OCI-LY7 (cell line): ENCODE results near the gene NDEL1. TPM values are rescaled to one million over a fixed set of nuclear protein-coding genes. Genes with fewer than 3 reads are reported as not detected.

Experiments used
- BruUV-seq: library from RNA; stranded (reverse); fragments of 400-500 nt; replicated peaks from 2 replicates; lab custom pipeline; 2021; lab: Mats Ljungman, UMichigan
- CTCF ChIA-PET: fragments of 300-600 bp; sonication (Branson Sonifier 250); formaldehyde crosslinking; loops from one replicate; lab custom pipeline; 2022; ENCODE audit warnings: antibody characterized with exemption; ENCODE audit not compliant: unreplicated experiment; lab: Charles Lee
- POLR2A ChIA-PET: fragments of 300-600 bp; sonication (Branson Sonifier 250); formaldehyde crosslinking; loops from one replicate; lab custom pipeline; 2022; ENCODE audit warnings: antibody characterized with exemption; lab: Charles Lee
- DNase-seq: peaks from one replicate; pipeline ENCODE4 v3.0.0-alpha.2; 2015; ENCODE audit warnings: low spot score
- H2AFZ ChIP-seq: fragments of 200-600 bp; sonication (generic), shearing (Covaris generic); 2 replicates; pipeline ENCODE4 v1.6.1; 2014; ENCODE audit warnings: mild to moderate bottlenecking, antibody characterized with exemption, low read length, moderate library complexity
- H3K27ac ChIP-seq: fragments of 200-600 bp; sonication (generic); 2 replicates; pipeline ENCODE4 v1.5.1; 2014; ENCODE audit warnings: mixed run types, low read depth, mild to moderate bottlenecking, moderate library complexity, low read length, inconsistent platforms; ENCODE audit not compliant: poor library complexity, severe bottlenecking
- H3K36me3 ChIP-seq: fragments of 200-600 bp; sonication (generic); 2 replicates; pipeline ENCODE4 v1.6.1; 2014; ENCODE audit warnings: mild to moderate bottlenecking, antibody characterized with exemption, low read length, moderate library complexity, mixed read lengths; ENCODE audit not compliant: insufficient read depth
- H3K4me1 ChIP-seq: fragments of 200-600 bp; sonication (generic); 2 replicates; pipeline ENCODE4 v1.5.1; 2014; ENCODE audit warnings: mild to moderate bottlenecking, low read length; ENCODE audit not compliant: insufficient read depth, poor library complexity, severe bottlenecking
- H3K4me2 ChIP-seq: fragments of 200-600 bp; sonication (generic); 2 replicates; pipeline ENCODE4 v1.6.1; 2014; ENCODE audit warnings: mild to moderate bottlenecking, low read length
- H3K4me3 ChIP-seq: fragments of 200-600 bp; sonication (generic); 2 replicates; pipeline ENCODE4 v1.5.1; 2014; ENCODE audit warnings: mild to moderate bottlenecking, low read depth, low read length; ENCODE audit not compliant: poor library complexity, severe bottlenecking
- H3K79me2 ChIP-seq: fragments of 200-600 bp; sonication (generic); 2 replicates; pipeline ENCODE4 v1.6.1; 2016; ENCODE audit warnings: low read depth, mild to moderate bottlenecking, low read length, moderate library complexity, mixed read lengths; ENCODE audit not compliant: insufficient read depth
- H3K9me2 ChIP-seq: fragments of 200-600 bp; sonication (generic); 2 replicates; pipeline ENCODE4 v1.6.1; 2016; ENCODE audit warnings: mild to moderate bottlenecking, low read length, mixed read lengths; ENCODE audit not compliant: insufficient read depth
- H3K9me3 ChIP-seq: fragments of 200-600 bp; sonication (generic); 2 replicates; pipeline ENCODE4 v1.6.1; 2014; ENCODE audit warnings: mild to moderate bottlenecking, mixed run types, low read length, mixed read lengths
- H4K20me1 ChIP-seq: fragments of 200-600 bp; sonication (generic); 2 replicates; pipeline ENCODE4 v1.6.1; 2014; ENCODE audit warnings: mild to moderate bottlenecking, antibody characterized with exemption, low read length, moderate library complexity, mixed read lengths; ENCODE audit not compliant: insufficient read depth
- CTCF ChIP-seq: fragments of 200-600 bp; sonication (generic); conservative IDR thresholded peaks from 2 replicates; pipeline ENCODE4 v1.5.1; 2014; ENCODE audit warnings: mild to moderate bottlenecking, antibody characterized with exemption, low read length, moderate library complexity, mixed read lengths
- EZH2phosphoT487 ChIP-seq: fragments of 200-600 bp; sonication (generic); IDR thresholded peaks from 2 replicates; pipeline ENCODE4 v1.6.1; 2018; ENCODE audit warnings: low read depth, borderline replicate concordance, mild to moderate bottlenecking, mixed run types, antibody characterized with exemption, low read length, moderate library complexity, mixed read lengths
- intact Hi-C: fragments of 100-400 bp; cut with micrococcal nuclease; formaldehyde crosslinking; loops from one replicate; pipeline ENCODE4 v1.10.0; 2022; ENCODE audit not compliant: unreplicated experiment
- total RNA-seq, 2 experiments: library from RNA; depleted of rRNA in 1 of 2; stranded (reverse); fragments of >200 nt in 1 of 2; shearing (Covaris generic) in 1 of 2; gene quantifications; 2 replicates each; pipeline ENCODE4 v1.2.3, GENCODE V29; 2014 to 2022

NDEL1 gene
- total RNA-seq, 2 experiments from 2014 or later, result 37.9 to 65.7 TPM

DNA sequence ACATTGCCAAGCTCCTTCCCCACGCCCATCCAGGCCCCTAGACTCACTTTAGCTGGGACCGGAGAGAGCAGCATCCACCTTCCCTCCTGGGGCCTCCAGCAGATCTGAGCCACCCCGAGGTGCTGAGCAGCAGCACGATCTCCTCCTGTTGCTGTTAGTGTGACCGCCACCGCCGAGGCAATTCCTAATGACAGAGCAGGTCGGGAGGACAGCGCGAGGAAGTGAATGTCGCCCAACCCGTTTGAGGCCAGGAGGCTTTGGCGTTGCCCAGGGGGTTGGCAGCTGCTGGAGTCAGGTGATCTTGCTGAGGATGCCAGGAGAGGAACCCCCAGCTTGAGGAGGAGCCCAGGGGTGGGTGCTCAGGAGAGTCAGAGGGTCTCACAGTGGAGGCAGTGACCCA, 38.0 kb upstream of the NDEL1 start, which contains the start of gene RNF222:
Gene RNF222, minus strand, starts transcription at position 192 of the 400 bp plus-strand sequence. CDS start 4,366 bp downstream, outside the sequence.
- no peaks in the 10 kb centered on the region for H3K9me2 ChIP-seq
- H3K4me1 ChIP-seq, result peaks cover 12% of the 10 kb centered on the region
- TF ChIP-seq EZH2phosphoT487 (no peak), CTCF (no peak)
- BruUV-seq, result no TSS peak
- ChIA-PET CTCF (no interaction called here), POLR2A (interaction anchor here (0.6 to 1.0 kb wide), 2 partner anchors 12 to 46 kb away, joined by 3 read pairs; no protein-coding TSS in a partner anchor)
- H3K9me3 ChIP-seq, result no peaks in the 10 kb centered on the region
- H2AFZ ChIP-seq, result no peak within 1 kb of the TSS
- no peak for DNase-seq
- no peaks in the 10 kb centered on the region for H4K20me1 ChIP-seq
- no peak within 1 kb of the TSS for H3K4me2 ChIP-seq
- no peaks in the 10 kb centered on the region for H3K36me3 ChIP-seq
- H3K4me3 ChIP-seq, result no peak within 1 kb of the TSS
- no peak within 1 kb of the TSS for H3K27ac ChIP-seq
- H3K79me2 ChIP-seq, result no peaks in the 10 kb centered on the region
- intact Hi-C loops, result no loop called here

DNA sequence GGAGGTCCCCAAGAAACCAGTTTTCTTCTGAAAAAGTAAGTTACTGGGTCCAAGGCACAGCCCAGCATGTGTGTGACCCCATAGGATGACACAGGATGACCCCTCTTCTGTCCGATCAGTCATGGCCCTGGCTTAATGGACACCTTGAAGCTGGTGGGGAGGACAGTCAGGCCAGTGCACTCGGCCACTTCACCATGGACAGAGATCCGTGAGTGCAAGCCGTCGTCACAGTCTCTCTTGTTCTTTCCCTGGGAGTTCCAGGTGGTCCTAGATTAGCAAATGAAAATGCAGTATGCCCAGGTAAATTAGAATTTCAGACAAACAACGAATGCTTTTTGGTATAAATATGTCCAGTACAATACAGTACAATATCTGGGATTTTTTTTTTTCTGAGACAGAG, 36.7 kb upstream of the NDEL1 start:
- peaks cover 3% of the 10 kb centered on the region for H3K4me1 ChIP-seq
- DNase-seq, result no peak
- no peak overlapping the region for H3K27ac ChIP-seq
- ChIA-PET CTCF (no interaction called here), POLR2A (no interaction called here)
- no peaks in the 10 kb centered on the region for H3K9me3 ChIP-seq
- no peak overlapping the region for H3K4me3 ChIP-seq
- H4K20me1 ChIP-seq, result no peaks in the 10 kb centered on the region
- no peaks in the 10 kb centered on the region for H3K79me2 ChIP-seq
- H3K4me2 ChIP-seq, result no peak overlapping the region
- H2AFZ ChIP-seq, result no peak overlapping the region
- no TSS peak for BruUV-seq
- intact Hi-C loops, result no loop called here
- H3K9me2 ChIP-seq, result no peaks in the 10 kb centered on the region
- H3K36me3 ChIP-seq, result no peaks in the 10 kb centered on the region
- TF ChIP-seq CTCF, result no peak
- no peak for TF ChIP-seq EZH2phosphoT487

GRCh38 chr17:8401107-8401506, 34.6 kb upstream of the NDEL1 start:
- Histone ChIP-seq H3K4me3 (no peak overlapping the region), H2AFZ (no peak overlapping the region), H4K20me1 (no peaks in the 10 kb centered on the region), H3K9me3 (no peaks in the 10 kb centered on the region), H3K79me2 (no peaks in the 10 kb centered on the region), H3K4me2 (no peak overlapping the region), H3K4me1 (no peaks in the 10 kb centered on the region), H3K36me3 (no peaks in the 10 kb centered on the region), H3K9me2 (no peaks in the 10 kb centered on the region), H3K27ac (no peak overlapping the region)
- ChIA-PET POLR2A (no interaction called here), CTCF (no interaction called here)
- intact Hi-C loops, result no loop called here
- TF ChIP-seq EZH2phosphoT487, result no peak
- TF ChIP-seq CTCF, result no peak
- no TSS peak for BruUV-seq
- no peak for DNase-seq
